Prostate gland (tissue), 2 donors: ENCODE measurements around the gene TMEM131L. TPM values are rescaled to one million over a fixed set of nuclear protein-coding genes. Genes with fewer than 3 reads are reported as not detected.

ENCODE experiments used
- DNase-seq: peaks from one replicate; pipeline ENCODE4 v3.0.0-alpha.2; 2019; ENCODE audit warnings: low spot score
- H3K27ac ChIP-seq, 2 donors: fragments of 200-600 bp; sonication (generic); 2 replicates each; pipeline ENCODE4 v1.5.1; 2017 to 2019
- H3K27me3 ChIP-seq: fragments of 200-600 bp; sonication (generic); replicated peaks from 2 replicates; pipeline ENCODE4 v1.5.1; 2019; ENCODE audit not compliant: insufficient read depth
- H3K36me3 ChIP-seq, 2 donors: fragments of 200-600 bp; sonication (generic); 1 replicate in 1 of 2; 2 replicates in 1 of 2; pipeline versions ENCODE4 v1.5.1 to v1.8.1; 2017 to 2019
- H3K4me1 ChIP-seq: fragments of 200-600 bp; sonication (generic); replicated peaks from 2 replicates; pipeline ENCODE4 v1.5.1; 2019
- H3K4me3 ChIP-seq, 2 donors: fragments of 200-600 bp; sonication (generic); 2 replicates each; pipeline ENCODE4 v1.5.1; 2017 to 2019
- H3K9me3 ChIP-seq: fragments of 200-600 bp; sonication (generic); 2 replicates; pipeline ENCODE4 v1.5.1; 2017
- CTCF ChIP-seq, 4 experiments: fragments of 200-600 bp in 2 of 4; fragments of 450-650 bp in 2 of 4; sonication (generic) in 2 of 4; IDR thresholded peaks; 1 replicate in 3 of 4; 2 replicates in 1 of 4; pipeline ENCODE4 v1.5.1; 2016 to 2019; ENCODE audit warnings: antibody characterized with exemption in 4 of 4, mild to moderate bottlenecking in 2 of 4, moderate library complexity in 2 of 4
- POLR2A ChIP-seq: fragments of 450-650 bp; IDR thresholded peaks from one replicate; pipeline ENCODE4 v1.6.1; 2016; ENCODE audit warnings: antibody characterized with exemption, mild to moderate bottlenecking
- POLR2AphosphoS5 ChIP-seq: sonication (generic); formaldehyde crosslinking; IDR thresholded peaks from one replicate; pipeline ENCODE4 v1.6.1; 2017; ENCODE audit warnings: antibody characterized with exemption
- WGBS: methylation state at CpG from one replicate; pipeline ENCODE4 v1.1.5; 2018; 5-methylcytosine and 5-hydroxymethylcytosine counted together
- intact Hi-C: fragments of 100-400 bp; cut with DNase I; formaldehyde crosslinking; loops from one replicate; pipeline ENCODE4 v1.14.2; 2022
- total RNA-seq, 2 donors: library from RNA; depleted of rRNA; stranded (reverse); fragments of >200 nt; gene quantifications; one replicate each; pipeline ENCODE4 v1.1.0, GENCODE V29; 2016

TMEM131L gene
- total RNA-seq, 2 donors from 2014 or later: 9.3 to 12.5 TPM

- no peaks in the 10 kb centered on the region for H3K36me3 ChIP-seq
- DNase-seq: no peak
- no peak overlapping the region for H3K4me3 ChIP-seq
- intact Hi-C loops: no loop called here
- no peaks in the 10 kb centered on the region for H3K9me3 ChIP-seq
- H3K4me1 ChIP-seq: peaks cover 6% of the 10 kb centered on the region
- no peak for TF ChIP-seq POLR2A
- no peak for TF ChIP-seq CTCF (IDR thresholded peaks at IDR 0.05)
- 71% methylated on average over 6 of the region's 6 CpGs for WGBS
- no peak overlapping the region for H3K27ac ChIP-seq
- H3K27me3 ChIP-seq: no peaks in the 10 kb centered on the region
Observed at GRCh38 chr4:153553155-153553818, 87.1 kb downstream of the TMEM131L start.

GRCh38 chr4:153553819-153554170 lies 87.6 kb downstream of the TMEM131L start:
- no peak for TF ChIP-seq POLR2AphosphoS5
- no peak for TF ChIP-seq POLR2A
- no peak for TF ChIP-seq CTCF (IDR thresholded peaks at IDR 0.05)
- intact Hi-C loops: no loop called here
- Histone ChIP-seq H3K9me3 (no peaks in the 10 kb centered on the region), H3K4me3 (no peak overlapping the region), H3K4me1 (peaks cover 6% of the 10 kb centered on the region), H3K36me3 (no peaks in the 10 kb centered on the region), H3K27me3 (no peaks in the 10 kb centered on the region), H3K27ac (no peak overlapping the region)
- DNase-seq: no peak

GRCh38 chr4:153555730-153556434 lies 89.7 kb downstream of the TMEM131L start:
- no peaks in the 10 kb centered on the region for H3K9me3 ChIP-seq
- H3K27me3 ChIP-seq: no peaks in the 10 kb centered on the region
- DNase-seq: peak; percentile 34
- peaks cover 6% of the 10 kb centered on the region for H3K4me1 ChIP-seq
- TF ChIP-seq POLR2A: no peak
- peak; percentile 18 for TF ChIP-seq POLR2AphosphoS5
- TF ChIP-seq CTCF (IDR thresholded peaks at IDR 0.05): no peak
- H3K4me3 ChIP-seq: no peak overlapping the region
- H3K36me3 ChIP-seq: no peaks in the 10 kb centered on the region
- whole genome bisulfite sequencing: 23% methylated on average over 5 of the region's 5 CpGs
- intact Hi-C loops: no loop called here
- no peak overlapping the region for H3K27ac ChIP-seq

- no peaks in the 10 kb centered on the region for H3K9me3 ChIP-seq
- peak; percentile 22 for DNase-seq
- H3K27ac ChIP-seq: no peak overlapping the region
- no peaks in the 10 kb centered on the region for H3K27me3 ChIP-seq
- WGBS: 35% methylated on average over 3 of the region's 3 CpGs
- H3K4me1 ChIP-seq: peaks cover 6% of the 10 kb centered on the region
- TF ChIP-seq POLR2A (no peak), POLR2AphosphoS5 (peak; percentile 62)
- intact Hi-C loops: no loop called here
- no peaks in the 10 kb centered on the region for H3K36me3 ChIP-seq
- no peak overlapping the region for H3K4me3 ChIP-seq
Observed at GRCh38 chr4:153556435-153556815, 90.3 kb downstream of the TMEM131L start.

- intact Hi-C loops: no loop called here
- TF ChIP-seq POLR2AphosphoS5: no peak
- TF ChIP-seq CTCF (IDR thresholded peaks at IDR 0.05): no peak
- TF ChIP-seq POLR2A: no peak
- H3K9me3 ChIP-seq: no peaks in the 10 kb centered on the region
- peaks cover 3% of the 10 kb centered on the region for H3K4me1 ChIP-seq
- no peak for DNase-seq
- H3K27ac ChIP-seq: no peak overlapping the region
- H3K36me3 ChIP-seq: no peaks in the 10 kb centered on the region
- 100% methylated on average over 1 of the region's 1 CpG for WGBS
- H3K4me3 ChIP-seq: no peak overlapping the region
- H3K27me3 ChIP-seq: no peaks in the 10 kb centered on the region
Observed at GRCh38 chr4:153560908-153561307, 94.7 kb downstream of the TMEM131L start.
